Panc1 (cell line): Measurements from ENCODE around the gene CEP290. TPM values are rescaled to one million over a fixed set of nuclear protein-coding genes. Genes with fewer than 3 reads are reported as not detected.

ENCODE experiments used
- ATAC-seq: fragments of 200-7000 bp; cut with Tn5 transposase; 2 replicates; pipeline ENCODE4 v1.9.1; 2020; ENCODE audit warnings: mild to moderate bottlenecking, moderate library complexity
- BruUV-seq: library from RNA; stranded (reverse); fragments of 400-500 nt; replicated peaks from 2 replicates; lab custom pipeline; 2021; lab: Mats Ljungman, UMichigan
- CTCF ChIA-PET: fragments of 300-600 bp; sonication (Branson Sonifier 250); formaldehyde crosslinking; loops from one replicate; lab custom pipeline; 2022; ENCODE audit warnings: antibody characterized with exemption; lab: Charles Lee
- POLR2A ChIA-PET: fragments of 300-600 bp; sonication (Branson Sonifier 250); formaldehyde crosslinking; loops from one replicate; lab custom pipeline; 2022; ENCODE audit warnings: antibody characterized with exemption; lab: Charles Lee
- DNase-seq: peaks from one replicate; pipeline ENCODE4 v3.0.0-alpha.2; 2010; ENCODE audit warnings: low read depth, low spot score
- H3K27ac ChIP-seq: 2 replicates; pipeline ENCODE4 v1.5.1; 2011; ENCODE audit warnings: mild to moderate bottlenecking, low read length, inconsistent platforms
- H3K27me3 ChIP-seq: fragments of 200-500 bp; sonication (Bioruptor generic); 2 replicates; pipeline ENCODE4 v1.6.0; 2014; ENCODE audit warnings: low read length, inconsistent platforms; ENCODE audit not compliant: control insufficient read depth, insufficient read depth
- H3K36me3 ChIP-seq: fragments of 200-500 bp; sonication (Bioruptor generic); 2 replicates; pipeline ENCODE4 v1.5.1; 2014; ENCODE audit warnings: inconsistent platforms, mild to moderate bottlenecking, low read length, moderate library complexity; ENCODE audit not compliant: control insufficient read depth, insufficient read depth
- H3K4me1 ChIP-seq: 2 replicates; pipeline ENCODE4 v1.5.1; 2011; ENCODE audit warnings: inconsistent platforms, mild to moderate bottlenecking, low read length, moderate library complexity; ENCODE audit not compliant: control insufficient read depth, insufficient read depth
- H3K4me3 ChIP-seq, 2 experiments: 2 replicates each; pipeline ENCODE4 v1.5.1; 2011 to 2012; ENCODE audit warnings: low read depth in 2 of 2, low read length in 2 of 2, mild to moderate bottlenecking in 2 of 2, inconsistent platforms in 1 of 2, moderate library complexity in 1 of 2
- H3K9me3 ChIP-seq: fragments of 200-500 bp; sonication (Bioruptor generic); 2 replicates; pipeline ENCODE4 v1.5.1; 2014; ENCODE audit warnings: low read depth, mild to moderate bottlenecking, inconsistent platforms, low read length, moderate library complexity; ENCODE audit not compliant: control insufficient read depth, insufficient read depth
- POLR2AphosphoS5 ChIP-seq: IDR thresholded peaks from 2 replicates; pipeline ENCODE4 v1.6.1; 2012; ENCODE audit warnings: mild to moderate bottlenecking, low read depth, low read length, moderate library complexity
- SIN3A ChIP-seq: IDR thresholded peaks from 2 replicates; pipeline ENCODE4 v1.6.1; 2012; ENCODE audit warnings: low read depth, mild to moderate bottlenecking, low read length, moderate library complexity, borderline replicate concordance; ENCODE audit not compliant: insufficient read depth
- TCF7L2 ChIP-seq: IDR thresholded peaks from 2 replicates; pipeline ENCODE4 v1.6.1; 2011; ENCODE audit warnings: mild to moderate bottlenecking, low read depth, low read length, inconsistent platforms
- in situ Hi-C: cut with HindIII; loops from 2 replicates; pipeline ENCODE4 v1.10.0; 2016; ENCODE audit warnings: low sequenced_read_pairs, low pct_unique_long_range_greater_than_20kb
- intact Hi-C: fragments of 100-400 bp; cut with micrococcal nuclease; formaldehyde crosslinking; loops from one replicate; pipeline ENCODE4 v1.10.0; 2022; ENCODE audit not compliant: unreplicated experiment
- total RNA-seq: library from RNA; stranded (reverse); gene quantifications from one replicate; pipeline ENCODE4 v1.2.1, GENCODE V29; 2021; ENCODE audit not compliant: unreplicated experiment
- TF ChIP-seq, protein P1 (sequence below): fragments of 450-650 bp; IDR thresholded peaks from 2 replicates; pipeline ENCODE4 v1.5.1; 2017; ENCODE audit warnings: mild to moderate bottlenecking
- TF ChIP-seq, protein P2 (sequence below), 2 experiments: IDR thresholded peaks; 2 replicates each; pipeline ENCODE4 v1.6.1; 2011 to 2012; ENCODE audit warnings: low read depth in 2 of 2, control low read depth in 1 of 2, low read length in 1 of 2, mild to moderate bottlenecking in 1 of 2, moderate library complexity in 1 of 2; ENCODE audit not compliant: insufficient read depth in 1 of 2

CEP290 gene
- total RNA-seq, 1 experiment from 2014 or later, result 14.6 TPM

DNA sequence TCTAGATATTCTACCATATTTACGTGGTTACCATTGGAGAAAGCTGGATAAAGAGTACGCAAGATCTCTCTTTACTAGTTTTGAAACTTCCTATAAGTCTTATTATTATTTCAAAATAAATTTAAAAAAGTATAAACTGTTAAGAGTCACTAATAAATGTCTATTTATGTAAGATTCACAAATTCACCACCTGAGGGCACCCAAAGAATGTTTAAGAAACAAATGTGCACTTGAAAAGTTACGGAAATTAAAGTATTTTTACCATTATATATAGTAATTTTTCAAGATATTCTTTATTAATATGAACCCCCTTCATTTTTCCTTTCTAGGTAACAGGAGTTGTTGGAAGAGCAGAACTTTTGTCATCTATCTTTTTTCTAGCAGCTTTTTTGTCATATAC, 12.1 kb upstream of the CEP290 start:
- DNase-seq (no peak), ATAC-seq (no peak)
- ChIA-PET CTCF (no interaction called here), POLR2A (no interaction called here)
- in situ Hi-C loops, result no loop called here
- TF ChIP-seq, protein P1, sequence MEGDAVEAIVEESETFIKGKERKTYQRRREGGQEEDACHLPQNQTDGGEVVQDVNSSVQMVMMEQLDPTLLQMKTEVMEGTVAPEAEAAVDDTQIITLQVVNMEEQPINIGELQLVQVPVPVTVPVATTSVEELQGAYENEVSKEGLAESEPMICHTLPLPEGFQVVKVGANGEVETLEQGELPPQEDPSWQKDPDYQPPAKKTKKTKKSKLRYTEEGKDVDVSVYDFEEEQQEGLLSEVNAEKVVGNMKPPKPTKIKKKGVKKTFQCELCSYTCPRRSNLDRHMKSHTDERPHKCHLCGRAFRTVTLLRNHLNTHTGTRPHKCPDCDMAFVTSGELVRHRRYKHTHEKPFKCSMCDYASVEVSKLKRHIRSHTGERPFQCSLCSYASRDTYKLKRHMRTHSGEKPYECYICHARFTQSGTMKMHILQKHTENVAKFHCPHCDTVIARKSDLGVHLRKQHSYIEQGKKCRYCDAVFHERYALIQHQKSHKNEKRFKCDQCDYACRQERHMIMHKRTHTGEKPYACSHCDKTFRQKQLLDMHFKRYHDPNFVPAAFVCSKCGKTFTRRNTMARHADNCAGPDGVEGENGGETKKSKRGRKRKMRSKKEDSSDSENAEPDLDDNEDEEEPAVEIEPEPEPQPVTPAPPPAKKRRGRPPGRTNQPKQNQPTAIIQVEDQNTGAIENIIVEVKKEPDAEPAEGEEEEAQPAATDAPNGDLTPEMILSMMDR, result peak; percentile 17; the same call in 1 of the 2 replicates
- TF ChIP-seq POLR2AphosphoS5, result no peak
- BruUV-seq, result no TSS peak
- Histone ChIP-seq H3K27ac (no peak overlapping the region), H3K9me3 (no peaks in the 10 kb centered on the region), H3K4me1 (no peaks in the 10 kb centered on the region), H3K27me3 (no peaks in the 10 kb centered on the region), H3K4me3 (no peak overlapping the region), H3K36me3 (no peaks in the 10 kb centered on the region)
- intact Hi-C loops, result loop anchor here (10.0 kb wide), 2 partner anchors 421 to 841 kb away; no protein-coding TSS in a partner anchor

DNA sequence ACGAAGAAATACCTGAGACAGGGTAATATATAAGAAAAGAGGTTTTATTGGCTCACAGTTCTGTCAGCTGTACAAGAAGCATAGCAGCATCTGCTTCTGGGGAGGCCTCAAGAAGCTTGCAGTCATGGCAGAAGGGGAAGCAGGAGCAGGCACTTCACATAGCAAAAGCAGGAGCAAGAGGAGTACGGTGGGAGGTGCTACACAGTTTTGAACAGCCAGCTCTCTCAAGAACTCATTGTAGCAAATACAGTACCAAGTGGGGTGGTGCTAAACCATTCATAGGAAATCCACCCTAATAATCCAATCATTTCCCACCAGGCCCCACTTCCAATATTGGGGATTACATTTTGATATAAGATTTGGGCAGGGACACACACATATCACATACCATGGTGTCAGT, 8.2 kb upstream of the CEP290 start:
- no peak overlapping the region for H3K27ac ChIP-seq
- CTCF ChIA-PET, result no interaction called here
- POLR2A ChIA-PET, result no interaction called here
- H3K4me3 ChIP-seq, result no peak overlapping the region
- no TSS peak for BruUV-seq
- no peaks in the 10 kb centered on the region for H3K4me1 ChIP-seq
- H3K36me3 ChIP-seq, result no peaks in the 10 kb centered on the region
- no peaks in the 10 kb centered on the region for H3K27me3 ChIP-seq
- in situ Hi-C loops (no loop called here), intact Hi-C loops (loop anchor here (10.0 kb wide), 2 partner anchors 425 to 845 kb away; no protein-coding TSS in a partner anchor)
- TF ChIP-seq, protein P2, sequence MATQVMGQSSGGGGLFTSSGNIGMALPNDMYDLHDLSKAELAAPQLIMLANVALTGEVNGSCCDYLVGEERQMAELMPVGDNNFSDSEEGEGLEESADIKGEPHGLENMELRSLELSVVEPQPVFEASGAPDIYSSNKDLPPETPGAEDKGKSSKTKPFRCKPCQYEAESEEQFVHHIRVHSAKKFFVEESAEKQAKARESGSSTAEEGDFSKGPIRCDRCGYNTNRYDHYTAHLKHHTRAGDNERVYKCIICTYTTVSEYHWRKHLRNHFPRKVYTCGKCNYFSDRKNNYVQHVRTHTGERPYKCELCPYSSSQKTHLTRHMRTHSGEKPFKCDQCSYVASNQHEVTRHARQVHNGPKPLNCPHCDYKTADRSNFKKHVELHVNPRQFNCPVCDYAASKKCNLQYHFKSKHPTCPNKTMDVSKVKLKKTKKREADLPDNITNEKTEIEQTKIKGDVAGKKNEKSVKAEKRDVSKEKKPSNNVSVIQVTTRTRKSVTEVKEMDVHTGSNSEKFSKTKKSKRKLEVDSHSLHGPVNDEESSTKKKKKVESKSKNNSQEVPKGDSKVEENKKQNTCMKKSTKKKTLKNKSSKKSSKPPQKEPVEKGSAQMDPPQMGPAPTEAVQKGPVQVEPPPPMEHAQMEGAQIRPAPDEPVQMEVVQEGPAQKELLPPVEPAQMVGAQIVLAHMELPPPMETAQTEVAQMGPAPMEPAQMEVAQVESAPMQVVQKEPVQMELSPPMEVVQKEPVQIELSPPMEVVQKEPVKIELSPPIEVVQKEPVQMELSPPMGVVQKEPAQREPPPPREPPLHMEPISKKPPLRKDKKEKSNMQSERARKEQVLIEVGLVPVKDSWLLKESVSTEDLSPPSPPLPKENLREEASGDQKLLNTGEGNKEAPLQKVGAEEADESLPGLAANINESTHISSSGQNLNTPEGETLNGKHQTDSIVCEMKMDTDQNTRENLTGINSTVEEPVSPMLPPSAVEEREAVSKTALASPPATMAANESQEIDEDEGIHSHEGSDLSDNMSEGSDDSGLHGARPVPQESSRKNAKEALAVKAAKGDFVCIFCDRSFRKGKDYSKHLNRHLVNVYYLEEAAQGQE (IDR thresholded peaks at IDR 0.05; ENCODE audit: insufficient read depth in 1 of 2, low read depth in 2 of 2, low read length in 1 of 2), result no peak
- TF ChIP-seq POLR2AphosphoS5, result no peak
- TF ChIP-seq TCF7L2, result no peak
- TF ChIP-seq, protein P1, result no peak
- TF ChIP-seq SIN3A, result no peak
- no peaks in the 10 kb centered on the region for H3K9me3 ChIP-seq
- DNase-seq, result no peak
- ATAC-seq, result no peak
